LNCaP clone FGC (cell line): Measurements from ENCODE around the gene NOC2L.
"Not testable (repeated sequence)": the region's sequence is repeated elsewhere in the genome, so short reads cannot be mapped to it uniquely, and the experiment has no call there.

Experiments
- DNase-seq: peaks from one replicate; pipeline ENCODE4 v3.0.0-alpha.2; 2011; ENCODE audit warnings: low read depth
- H3K4me3 ChIP-seq: 2 replicates; pipeline ENCODE4 v1.5.1; 2011; ENCODE audit warnings: mild to moderate bottlenecking, low read depth, low read length, control low read depth
- CTCF ChIP-seq: IDR thresholded peaks from 2 replicates; pipeline ENCODE4 v1.5.1; 2012; ENCODE audit warnings: mild to moderate bottlenecking; ENCODE audit not compliant: control insufficient read depth, insufficient read depth; ENCODE audit errors: extremely low read depth

NOC2L gene

GRCh38 chr1:947958-948357, 11.1 kb downstream of the NOC2L start:
- no peak for TF ChIP-seq CTCF
- DNase-seq: no peak

GRCh38 chr1:946811-947210, 12.2 kb downstream of the NOC2L start:
- not testable (repeated sequence) for H3K4me3 ChIP-seq, DNase-seq

More at GRCh38 chr1:947958-948357, 11.1 kb downstream of the NOC2L start:
- no peak overlapping the region for H3K4me3 ChIP-seq

GRCh38 chr1:945688-946556, 13.1 kb downstream of the NOC2L start:
- no peak for DNase-seq
- H3K4me3 ChIP-seq: no peak overlapping the region
- no peak for TF ChIP-seq CTCF

- DNase-seq: no peak
- no peak overlapping the region for H3K4me3 ChIP-seq
- no peak for TF ChIP-seq CTCF
These were observed 14.4 kb downstream of the NOC2L start for GRCh38 chr1:944341-945325.

- DNase-seq: no peak
- H3K4me3 ChIP-seq: no peak overlapping the region
- no peak for TF ChIP-seq CTCF
These were observed 15.3 kb downstream of the NOC2L start for GRCh38 chr1:943545-944340.

GRCh38 chr1:942864-943533, 16.1 kb downstream of the NOC2L start:
- no peak overlapping the region for H3K4me3 ChIP-seq
- no peak for DNase-seq
- TF ChIP-seq CTCF: no peak
